Omental fat pad (tissue), 4 donors: Measurements from ENCODE around the gene SLC38A6. TPM values are rescaled to one million over a fixed set of nuclear protein-coding genes. Genes with fewer than 3 reads are reported as not detected.

Experiments
- ATAC-seq: fragments of 150-250 bp; one replicate; pipeline ENCODE4 v1.9.1; 2016; ENCODE audit warnings: mild to moderate bottlenecking, moderate library complexity; ENCODE audit not compliant: low FRiP score
- DNase-seq: peaks from one replicate; pipeline ENCODE4 v3.0.0-alpha.2; 2019; ENCODE audit warnings: low spot score
- CTCF ChIP-seq, 3 donors: fragments of 450-650 bp; IDR thresholded peaks; one replicate each; pipeline ENCODE4 v1.5.1; 2016 to 2017; ENCODE audit warnings: antibody characterized with exemption in 3 of 3, mild to moderate bottlenecking in 3 of 3, moderate library complexity in 2 of 3
- total RNA-seq, 4 donors: library from RNA; depleted of rRNA; stranded (reverse); fragments of >200 nt; gene quantifications; one replicate each; pipeline ENCODE4 v1.1.0, GENCODE V29; 2016

SLC38A6 gene
- 10 to 100 TPM; 20.9 to 33.3 (median 24.5) TPM for total RNA-seq

- ATAC-seq (peak; percentile 94), DNase-seq (peak; percentile 94)
Observed at GRCh38 chr14:60980811-60981632, at the start of gene SLC38A6, which contains the start of gene TRMT5. Gene SLC38A6, plus strand, starts transcription at chr14:60981245. Its CDS starts 33 bp downstream, at chr14:60981278. Gene TRMT5, minus strand, starts transcription at chr14:60981079. Its CDS starts 106 bp downstream, at chr14:60980973.

GRCh38 chr14:60933920-60934655 lies 47.0 kb upstream of the SLC38A6 start:
- TF ChIP-seq CTCF (IDR thresholded peaks at IDR 0.05), result no peak
- no peak for ATAC-seq
- no peak for DNase-seq

More at GRCh38 chr14:60980811-60981632, at the start of gene SLC38A6, which contains the start of gene TRMT5:
- TF ChIP-seq CTCF (IDR thresholded peaks at IDR 0.05), result no peak

- DNase-seq (no peak), ATAC-seq (no peak)
- TF ChIP-seq CTCF (IDR thresholded peaks at IDR 0.05), result no peak
Observed at GRCh38 chr14:60935319-60935718, 45.7 kb upstream of the SLC38A6 start.

GRCh38 chr14:60943637-60944032 lies 37.4 kb upstream of the SLC38A6 start:
- TF ChIP-seq CTCF (IDR thresholded peaks at IDR 0.05), result no peak
- DNase-seq (no peak), ATAC-seq (no peak)

- ATAC-seq, result no peak
- no peak for TF ChIP-seq CTCF (IDR thresholded peaks at IDR 0.05)
- no peak for DNase-seq
Observed at GRCh38 chr14:60944204-60944603, 36.8 kb upstream of the SLC38A6 start.

GRCh38 chr14:60945984-60946383 lies 35.1 kb upstream of the SLC38A6 start:
- no peak for TF ChIP-seq CTCF (IDR thresholded peaks at IDR 0.05)
- DNase-seq (no peak), ATAC-seq (no peak)
